IMR-90 (cell line): ENCODE measurements around the gene NAGPA. TPM values are rescaled to one million over a fixed set of nuclear protein-coding genes. Genes with fewer than 3 reads are reported as not detected.

Experiments
- ATAC-seq: fragments of 200-7000 bp; cut with Tn5 transposase; 2 replicates; pipeline ENCODE4 v1.9.1; 2020; ENCODE audit warnings: low read depth, mild to moderate bottlenecking, moderate library complexity
- BruUV-seq: library from RNA; stranded (reverse); fragments of 400-500 nt; replicated peaks from 2 replicates; lab custom pipeline; 2021; lab: Mats Ljungman, UMichigan
- CTCF ChIA-PET: fragments of 300-600 bp; formaldehyde crosslinking; extraction: SDS; loops from one replicate; lab custom pipeline; 2021; ENCODE audit warnings: antibody characterized with exemption; lab: Yijun Ruan, JAX
- POLR2A ChIA-PET: fragments of 300-600 bp; sonication (Branson Sonifier 250); formaldehyde crosslinking; loops from one replicate; lab custom pipeline; 2022; ENCODE audit warnings: antibody characterized with exemption; ENCODE audit not compliant: unreplicated experiment; lab: Charles Lee
- DNase-seq: peaks from one replicate; pipeline ENCODE4 v3.0.0; 2013
- H2AFZ ChIP-seq: replicated peaks from 2 replicates; pipeline ENCODE3; 2013; ENCODE audit warnings: low read length, mild to moderate bottlenecking; ENCODE audit not compliant: poor library complexity
- H2AK5ac ChIP-seq: 2 replicates; pipeline ENCODE4 v1.6.1; 2013; ENCODE audit warnings: low read depth, low read length, inconsistent platforms
- H2AK9ac ChIP-seq: replicated peaks from 2 replicates; pipeline ENCODE3; 2013; ENCODE audit warnings: mild to moderate bottlenecking, low read depth, low read length, moderate library complexity; ENCODE audit not compliant: poor library complexity
- H2BK120ac ChIP-seq: 2 replicates; pipeline ENCODE4 v1.6.1; 2013; ENCODE audit warnings: low read depth, low read length, inconsistent platforms
- H2BK15ac ChIP-seq: 3 replicates; pipeline ENCODE4 v1.6.1; 2013; ENCODE audit warnings: low read depth, low read length, inconsistent platforms
- H2BK20ac ChIP-seq: 2 replicates; pipeline ENCODE4 v1.6.1; 2013; ENCODE audit warnings: low read depth, mild to moderate bottlenecking, inconsistent platforms, low read length, moderate library complexity
- H2BK5ac ChIP-seq: 2 replicates; pipeline ENCODE4 v1.6.1; 2013; ENCODE audit warnings: mild to moderate bottlenecking, low read depth, low read length, inconsistent platforms; ENCODE audit not compliant: poor library complexity, severe bottlenecking
- H3K14ac ChIP-seq: replicated peaks from 2 replicates; pipeline ENCODE4 v1.6.1; 2013; ENCODE audit warnings: low read depth, low read length, inconsistent platforms
- H3K18ac ChIP-seq: 2 replicates; pipeline ENCODE4 v1.6.1; 2013; ENCODE audit warnings: low read depth, low read length, control low read depth
- H3K23ac ChIP-seq: 2 replicates; pipeline ENCODE4 v1.6.1; 2013; ENCODE audit warnings: low read depth, low read length, inconsistent platforms
- H3K27ac ChIP-seq: 2 replicates; pipeline ENCODE4 v1.5.1; 2013; ENCODE audit warnings: mild to moderate bottlenecking, control low read depth, low read length; ENCODE audit not compliant: insufficient read depth
- H3K27me3 ChIP-seq: 2 replicates; pipeline ENCODE4 v1.6.1; 2013; ENCODE audit warnings: low read length; ENCODE audit not compliant: control insufficient read depth, insufficient read depth
- H3K36me3 ChIP-seq: 2 replicates; pipeline ENCODE4 v1.6.1; 2013; ENCODE audit warnings: low read length, mixed read lengths; ENCODE audit not compliant: control insufficient read depth, insufficient read depth
- H3K4ac ChIP-seq: 2 replicates; pipeline ENCODE4 v1.6.1; 2013; ENCODE audit warnings: low read depth, low read length, inconsistent platforms
- H3K4me1 ChIP-seq: 2 replicates; pipeline ENCODE4 v1.6.1; 2013; ENCODE audit warnings: low read length, mixed read lengths; ENCODE audit not compliant: control insufficient read depth, insufficient read depth
- H3K4me2 ChIP-seq: 2 replicates; pipeline ENCODE4 v1.6.1; 2013; ENCODE audit warnings: low read depth, mild to moderate bottlenecking, control low read depth, low read length, moderate library complexity
- H3K4me3 ChIP-seq: 2 replicates; pipeline ENCODE4 v1.5.1; 2013; ENCODE audit warnings: low read depth, mild to moderate bottlenecking, control low read depth, low read length, moderate library complexity; ENCODE audit not compliant: insufficient read depth
- H3K56ac ChIP-seq: 2 replicates; pipeline ENCODE4 v1.6.1; 2013; ENCODE audit warnings: low read length, inconsistent platforms; ENCODE audit not compliant: insufficient read depth; ENCODE audit errors: extremely low read depth
- H3K79me1 ChIP-seq, 2 experiments: 2 replicates each; pipeline ENCODE4 v1.6.1; 2013; ENCODE audit warnings: low read length in 2 of 2, inconsistent platforms in 1 of 2, low read depth in 1 of 2
- H3K9ac ChIP-seq: 2 replicates; pipeline ENCODE4 v1.6.1; 2013; ENCODE audit warnings: low read depth, low read length, control low read depth
- H3K9me1 ChIP-seq: 2 replicates; pipeline ENCODE4 v1.6.1; 2013; ENCODE audit warnings: low read length, inconsistent platforms; ENCODE audit not compliant: insufficient read depth
- H3K9me3 ChIP-seq: 2 replicates; pipeline ENCODE4 v1.6.1; 2013; ENCODE audit warnings: low read length; ENCODE audit not compliant: control insufficient read depth, insufficient read depth
- H4K20me1 ChIP-seq: 2 replicates; pipeline ENCODE4 v1.6.1; 2013; ENCODE audit warnings: low read length, inconsistent platforms; ENCODE audit not compliant: insufficient read depth
- H4K5ac ChIP-seq: 2 replicates; pipeline ENCODE4 v1.6.1; 2013; ENCODE audit warnings: mild to moderate bottlenecking, low read depth, low read length, control low read depth
- H4K8ac ChIP-seq, 2 experiments: 2 replicates each; pipeline ENCODE4 v1.6.1; 2013; ENCODE audit warnings: low read depth in 2 of 2, low read length in 2 of 2, control low read depth in 1 of 2, inconsistent platforms in 1 of 2
- H4K91ac ChIP-seq: 2 replicates; pipeline ENCODE4 v1.6.1; 2013; ENCODE audit warnings: low read depth, low read length, inconsistent platforms; ENCODE audit not compliant: insufficient read depth
- ELK1 ChIP-seq: fragments of 150-350 bp; IDR thresholded peaks from 2 replicates; pipeline ENCODE4 v1.6.1; 2016; ENCODE audit warnings: low read depth, mild to moderate bottlenecking, low read length, moderate library complexity, borderline replicate concordance
- MAFK ChIP-seq: IDR thresholded peaks from 2 replicates; pipeline ENCODE4 v1.6.1; 2012; ENCODE audit warnings: low read depth, low read length, improper control_type of control experiment
- RFX5 ChIP-seq: IDR thresholded peaks from 2 replicates; pipeline ENCODE4 v1.8.0; 2012; ENCODE audit warnings: low read depth, mild to moderate bottlenecking, low read length, moderate library complexity
- WGBS, 2 experiments: methylation state at CpG; one replicate each; pipeline versions ENCODE4 v1.1.5 to v1.1.7; 2013; ENCODE audit warnings: missing lambda C conversion rate in 2 of 2; ENCODE audit not compliant: insufficient read length in 1 of 2; ENCODE audit errors: extremely low coverage in 2 of 2; 5-methylcytosine and 5-hydroxymethylcytosine counted together
- dilution Hi-C: fragments of 300-500 bp; cut with HindIII; formaldehyde crosslinking; loops from one replicate; pipeline ENCODE4 v1.14.3; 2018; ENCODE audit warnings: low sequenced_read_pairs; ENCODE audit not compliant: unreplicated experiment
- in situ Hi-C: fragments of 300-500 bp; cut with MboI; formaldehyde crosslinking; loops from 3 replicates; pipeline ENCODE4 v1.14.3; 2019; ENCODE audit warnings: low sequenced_read_pairs, inconsistent platforms, mixed read lengths
- intact Hi-C: fragments of 100-400 bp; cut with micrococcal nuclease; formaldehyde crosslinking; loops from 2 replicates; pipeline ENCODE4 v1.10.0; 2022
- polyA plus RNA-seq, 3 experiments: library from polyadenylated mRNA; depleted of rRNA; stranded (reverse); fragments of >200 nt; gene quantifications; 2 replicates each; pipeline ENCODE4 v1.2.3, GENCODE V29; 2012; ENCODE audit warnings: low replicate concordance in 1 of 3
- total RNA-seq: library from RNA; depleted of rRNA; stranded (reverse); fragments of >200 nt; gene quantifications from 2 replicates; pipeline ENCODE4 v1.2.3, GENCODE V29; 2012

Gene NAGPA
- total and polyA plus RNA-seq, 2 of the 4 experiments (the other 2 are of a cell fraction), result 6.5 to 12.2 TPM

GRCh38 chr16:5003828-5004227, 29.9 kb downstream of the NAGPA start:
- Histone ChIP-seq H4K20me1 (no peaks in the 10 kb centered on the region), H3K18ac (no peak overlapping the region), H2AFZ (no peak overlapping the region), H3K4ac (no peak overlapping the region), H3K14ac (no peak overlapping the region), H3K9me3 (no peaks in the 10 kb centered on the region), H3K23ac (no peak overlapping the region), H2BK20ac (no peak overlapping the region), H3K27ac (no peak overlapping the region), H3K56ac (no peak overlapping the region), H3K4me3 (no peak overlapping the region), H3K27me3 (peaks cover 9% of the 10 kb centered on the region), H2AK5ac (no peak overlapping the region), H3K4me1 (no peaks in the 10 kb centered on the region), H2BK120ac (no peak overlapping the region), H3K4me2 (no peak overlapping the region), H3K9me1 (no peaks in the 10 kb centered on the region), H4K8ac (no peak overlapping the region), H3K36me3 (no peaks in the 10 kb centered on the region), H4K5ac (no peak overlapping the region), H4K91ac (no peak overlapping the region), H3K79me1 (no peaks in the 10 kb centered on the region), H3K9ac (no peak overlapping the region), H2AK9ac (no peak overlapping the region), H2BK5ac (no peak overlapping the region), H2BK15ac (no peak overlapping the region)
- dilution Hi-C loops (no loop called here), intact Hi-C loops (no loop called here), in situ Hi-C loops (no loop called here)
- DNase-seq (no peak), ATAC-seq (no peak)
- no CpG with 5 or more reads among the region's 10 CpGs for WGBS, 2 experiments
- TF ChIP-seq RFX5 (no peak), ELK1 (no peak), MAFK (no peak)
- ChIA-PET CTCF (no interaction called here), POLR2A (no interaction called here)
- no TSS peak for BruUV-seq
